ENCODE data around the gene SPOCD1.

DNA sequence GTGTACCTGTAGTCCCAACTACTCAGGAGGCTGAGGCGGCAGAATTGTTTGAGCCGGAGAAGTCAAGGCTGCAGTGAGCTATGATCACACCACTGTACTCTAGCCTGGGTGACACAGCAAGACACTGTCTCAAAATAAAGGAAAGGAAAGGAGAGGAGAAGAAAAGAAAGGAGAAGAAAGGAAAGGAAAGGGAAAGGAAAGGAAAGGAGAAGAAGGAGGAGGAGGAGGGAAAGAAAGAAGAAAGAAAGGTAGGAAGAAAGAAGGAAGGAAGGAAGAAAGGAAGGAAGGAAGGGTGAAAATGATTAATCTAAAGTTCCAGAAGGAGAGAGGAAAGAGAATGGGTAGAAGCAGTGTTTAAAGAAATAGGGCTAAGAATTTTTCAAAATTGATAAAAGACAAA lies 12.2 kb downstream of the SPOCD1 start:
- TF ChIP-seq, protein P1, sequence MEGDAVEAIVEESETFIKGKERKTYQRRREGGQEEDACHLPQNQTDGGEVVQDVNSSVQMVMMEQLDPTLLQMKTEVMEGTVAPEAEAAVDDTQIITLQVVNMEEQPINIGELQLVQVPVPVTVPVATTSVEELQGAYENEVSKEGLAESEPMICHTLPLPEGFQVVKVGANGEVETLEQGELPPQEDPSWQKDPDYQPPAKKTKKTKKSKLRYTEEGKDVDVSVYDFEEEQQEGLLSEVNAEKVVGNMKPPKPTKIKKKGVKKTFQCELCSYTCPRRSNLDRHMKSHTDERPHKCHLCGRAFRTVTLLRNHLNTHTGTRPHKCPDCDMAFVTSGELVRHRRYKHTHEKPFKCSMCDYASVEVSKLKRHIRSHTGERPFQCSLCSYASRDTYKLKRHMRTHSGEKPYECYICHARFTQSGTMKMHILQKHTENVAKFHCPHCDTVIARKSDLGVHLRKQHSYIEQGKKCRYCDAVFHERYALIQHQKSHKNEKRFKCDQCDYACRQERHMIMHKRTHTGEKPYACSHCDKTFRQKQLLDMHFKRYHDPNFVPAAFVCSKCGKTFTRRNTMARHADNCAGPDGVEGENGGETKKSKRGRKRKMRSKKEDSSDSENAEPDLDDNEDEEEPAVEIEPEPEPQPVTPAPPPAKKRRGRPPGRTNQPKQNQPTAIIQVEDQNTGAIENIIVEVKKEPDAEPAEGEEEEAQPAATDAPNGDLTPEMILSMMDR (IDR thresholded peaks at IDR 0.05; ENCODE audit: low read depth, low read length) = no peak
- TF ChIP-seq MYC (IDR thresholded peaks at IDR 0.05; ENCODE audit: low read depth, low read length) = no peak
- no peak for TF ChIP-seq POLR2A (IDR thresholded peaks at IDR 0.05; ENCODE audit: extremely low read depth, insufficient read length)
